GM12875 (cell line): ENCODE measurements around the gene SULT1C4.

Experiments used
- H3K4me3 ChIP-seq: one replicate; pipeline ENCODE4 v1.5.1; 2011; ENCODE audit warnings: low read depth, low read length, control low read depth
- CTCF ChIP-seq: IDR thresholded peaks from 2 replicates; pipeline ENCODE4 v1.5.1; 2011; ENCODE audit warnings: low read depth, mild to moderate bottlenecking, control low read depth, inconsistent platforms, low read length, moderate library complexity, borderline replicate concordance; ENCODE audit not compliant: insufficient read depth

Gene SULT1C4

DNA sequence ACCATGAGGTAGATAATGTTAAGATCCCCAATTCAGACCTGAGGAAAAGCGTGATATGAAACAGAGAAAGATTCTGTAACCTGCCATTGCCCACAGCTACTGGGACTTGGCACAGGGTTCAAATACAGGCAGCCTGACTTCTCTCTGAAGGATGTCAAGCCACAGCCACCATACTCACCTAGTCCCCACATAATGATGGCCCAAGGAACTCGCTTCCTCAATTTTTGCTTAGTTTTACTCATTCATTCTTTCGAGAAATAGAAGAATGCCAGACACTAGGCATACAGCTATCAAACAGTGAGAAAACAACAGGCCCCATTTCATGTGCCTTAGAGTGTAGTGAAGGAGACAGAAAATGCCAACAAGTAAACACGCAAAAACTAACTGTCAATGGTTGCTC lies 980 bp upstream of the SULT1C4 start:
- no peak for TF ChIP-seq CTCF

GRCh38 chr2:108377401-108377800 lies 353 bp upstream of the SULT1C4 start:
- TF ChIP-seq CTCF = no peak
- H3K4me3 ChIP-seq = no peak overlapping the region

More for the DNA sequence above, 980 bp upstream of the SULT1C4 start:
- H3K4me3 ChIP-seq = no peak overlapping the region

DNA sequence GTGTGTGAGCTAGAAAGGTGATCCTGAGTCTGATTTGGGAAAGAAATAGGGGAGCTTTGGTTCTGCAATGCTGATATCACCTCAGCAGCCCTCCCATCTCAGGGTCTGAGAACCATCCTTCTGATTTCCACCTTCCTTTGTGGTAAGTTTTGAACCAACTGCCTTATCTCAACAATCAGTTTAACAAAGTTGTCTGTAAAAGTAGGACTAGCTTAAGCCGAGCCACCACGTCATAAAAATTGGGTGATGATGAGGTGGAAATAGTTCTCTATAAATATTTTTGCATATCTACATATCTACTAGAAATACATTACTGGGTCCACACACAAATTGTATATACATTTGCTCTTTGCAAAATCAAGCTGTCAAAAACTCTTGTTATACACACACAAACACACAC lies 1.1 kb downstream of the SULT1C4 start:
- TF ChIP-seq CTCF = no peak
- H3K4me3 ChIP-seq = no peak overlapping the region

- H3K4me3 ChIP-seq = no peak overlapping the region
- TF ChIP-seq CTCF = no peak
These were observed 4.4 kb downstream of the SULT1C4 start for GRCh38 chr2:108382196-108382595.

- no peak for TF ChIP-seq CTCF
- no peak overlapping the region for H3K4me3 ChIP-seq
These were observed 5.5 kb downstream of the SULT1C4 start for GRCh38 chr2:108383146-108383830.

- TF ChIP-seq CTCF = no peak
- no peak overlapping the region for H3K4me3 ChIP-seq
These were observed 7.1 kb downstream of the SULT1C4 start for GRCh38 chr2:108384662-108385393.
